Naive thymus-derived CD4-positive, alpha-beta T cell (primary cell): Measurements from ENCODE around the gene MKNK2. TPM values are rescaled to one million over a fixed set of nuclear protein-coding genes. Genes with fewer than 3 reads are reported as not detected.

Experiments used
- ATAC-seq: fragments of 150-1000 bp; cut with Tn5 transposase; 2 replicates; pipeline ENCODE4 v1.10.0; 2021; ENCODE audit warnings: mild to moderate bottlenecking, moderate library complexity
- CTCF ChIA-PET: fragments of 350-600 bp; sonication (Branson Sonifier 250); formaldehyde crosslinking; loops from one replicate; lab custom pipeline; 2021; ENCODE audit warnings: antibody characterized with exemption; lab: Charles Lee
- POLR2A ChIA-PET: fragments of 350-600 bp; sonication (Branson Sonifier 250); formaldehyde crosslinking; loops from one replicate; lab custom pipeline; 2021; ENCODE audit warnings: antibody characterized with exemption, inconsistent platforms; lab: Charles Lee
- DNase-seq, 9 donors: peaks; one replicate each; pipeline versions ENCODE4 v3.0.0 to v3.0.0-alpha.2; 2020 to 2022; ENCODE audit warnings: mixed read lengths in 1 of 9
- H3K27ac ChIP-seq: one replicate; pipeline ENCODE4 v1.7.0; 2013; ENCODE audit warnings: mild to moderate bottlenecking, low read depth, low read length, moderate library complexity
- H3K27me3 ChIP-seq, 2 donors: one replicate each; pipeline ENCODE4 v1.7.0; 2013; ENCODE audit warnings: low read length in 2 of 2, mild to moderate bottlenecking in 2 of 2, moderate library complexity in 2 of 2; ENCODE audit not compliant: control insufficient read depth in 2 of 2, insufficient read depth in 2 of 2
- H3K36me3 ChIP-seq, 3 experiments: 1 replicate in 2 of 3; 2 replicates in 1 of 3; pipeline ENCODE4 v1.7.0; 2013; ENCODE audit warnings: low read length in 3 of 3, mild to moderate bottlenecking in 3 of 3, moderate library complexity in 1 of 3; ENCODE audit not compliant: insufficient read depth in 3 of 3, control insufficient read depth in 2 of 3
- H3K4me1 ChIP-seq, 2 donors: one replicate each; pipeline ENCODE4 v1.7.0; 2013; ENCODE audit warnings: low read length in 2 of 2, mild to moderate bottlenecking in 2 of 2, moderate library complexity in 1 of 2; ENCODE audit not compliant: control insufficient read depth in 2 of 2, insufficient read depth in 2 of 2
- H3K4me3 ChIP-seq: 2 replicates; pipeline ENCODE4 v1.7.0; 2013; ENCODE audit warnings: mild to moderate bottlenecking, low read length
- H3K9me3 ChIP-seq, 3 experiments: 1 replicate in 2 of 3; 2 replicates in 1 of 3; pipeline ENCODE4 v1.7.0; 2013; ENCODE audit warnings: low read length in 3 of 3; ENCODE audit not compliant: control insufficient read depth in 2 of 3
- H3K27ac Mint-ChIP-seq, 9 donors: one replicate each; pipeline ENCODE4 v1.8.0; 2020 to 2022; ENCODE audit warnings: mixed read lengths in 9 of 9, mild to moderate bottlenecking in 8 of 9, moderate library complexity in 5 of 9, inconsistent platforms in 2 of 9
- H3K27me3 Mint-ChIP-seq, 5 donors: one replicate each; pipeline ENCODE4 v1.8.0; 2021 to 2022; ENCODE audit warnings: mixed read lengths in 5 of 5, mild to moderate bottlenecking in 1 of 5
- H3K36me3 Mint-ChIP-seq, 5 donors: one replicate each; pipeline ENCODE4 v1.8.0; 2020 to 2022; ENCODE audit warnings: mixed read lengths in 5 of 5, mild to moderate bottlenecking in 3 of 5, inconsistent platforms in 1 of 5
- H3K4me1 Mint-ChIP-seq, 7 donors: one replicate each; pipeline ENCODE4 v1.8.0; 2020 to 2022; ENCODE audit warnings: mixed read lengths in 7 of 7, mild to moderate bottlenecking in 3 of 7, inconsistent platforms in 1 of 7
- H3K4me3 Mint-ChIP-seq, 10 donors: one replicate each; pipeline ENCODE4 v1.8.0; 2020 to 2022; ENCODE audit warnings: mild to moderate bottlenecking in 10 of 10, mixed read lengths in 10 of 10, moderate library complexity in 6 of 10, inconsistent platforms in 2 of 10
- H3K9me3 Mint-ChIP-seq, 11 donors: one replicate each; pipeline ENCODE4 v1.8.0; 2020 to 2022; ENCODE audit warnings: mixed read lengths in 11 of 11, mild to moderate bottlenecking in 4 of 11, inconsistent platforms in 1 of 11, moderate library complexity in 1 of 11
- intact Hi-C, 2 donors: fragments of 100-400 bp; cut with micrococcal nuclease; formaldehyde crosslinking; loops; one replicate each; pipeline ENCODE4 v1.15.1; 2023
- polyA plus RNA-seq, 2 donors: library from polyadenylated mRNA; unstranded; fragments of 300-500 nt; fragmentation: Illumina TruSeq; gene quantifications; one replicate each; pipeline ENCODE4 v1.2.3, GENCODE V29; 2021
- total RNA-seq, 6 experiments: library from RNA in 5 of 6; stranded (reverse) in 5 of 6; gene quantifications; 1 replicate in 5 of 6; 2 replicates in 1 of 6; pipeline ENCODE4 v1.2.3 and lab custom pipeline; 2021 to 2026

Gene MKNK2
- total and polyA plus RNA-seq, 7 experiments from 2014 or later: 28.8 to 347 (median 200) TPM

- peak overlapping the region; percentile 87 for H3K27ac ChIP-seq
- no peaks in the 10 kb centered on the region for H3K27me3 Mint-ChIP-seq
- H3K27me3 ChIP-seq: no peaks in the 10 kb centered on the region
- ATAC-seq: no peak
- intact Hi-C loops: no loop called here
- peaks cover 0 to 10% (median 0%) of the 10 kb centered on the region in 5 donors for H3K36me3 Mint-ChIP-seq
- POLR2A ChIA-PET: interaction anchor here (1.0 to 2.6 kb wide), 14 partner anchors 8 to 105 kb away, joined by 3 to 21 read pairs (median 5); no protein-coding TSS in a partner anchor
- peaks cover 0 to 64% (median 15%) of the 10 kb centered on the region in 3 experiments for H3K36me3 ChIP-seq
- peak overlapping the region; percentile 98 for H3K4me3 ChIP-seq
- no peaks in the 10 kb centered on the region for H3K9me3 ChIP-seq
- peak overlapping the region in 8 of 9 donors; percentile 38 to 89 (median 74) for H3K27ac Mint-ChIP-seq
- H3K4me3 Mint-ChIP-seq: peak overlapping the region; percentile 40 to 89 (median 84)
- peaks cover 3 to 60% (median 26%) of the 10 kb centered on the region in 7 donors for H3K4me1 Mint-ChIP-seq
- DNase-seq: no peak
- CTCF ChIA-PET: interaction anchor here (1.1 kb wide), 1 partner anchor 13 kb away, joined by 3 read pairs; no protein-coding TSS in a partner anchor
- H3K4me1 ChIP-seq: peaks cover 42 to 62% of the 10 kb centered on the region in 2 donors
- no peaks in the 10 kb centered on the region for H3K9me3 Mint-ChIP-seq
Observed at GRCh38 chr19:2048104-2048958, 2.7 kb downstream of the MKNK2 start.

- no peaks in the 10 kb centered on the region for H3K27me3 Mint-ChIP-seq
- peaks cover 48 to 69% of the 10 kb centered on the region in 2 donors for H3K4me1 ChIP-seq
- peak overlapping the region in 8 of 9 donors; percentile 21 to 82 (median 75) for H3K27ac Mint-ChIP-seq
- DNase-seq (peak in 1 of 9 donors; percentile 28), ATAC-seq (no peak)
- no peaks in the 10 kb centered on the region for H3K9me3 ChIP-seq
- ChIA-PET POLR2A (interaction anchor here (1.2 to 2.6 kb wide), 6 partner anchors 12 to 36 kb away, joined by 3 to 10 read pairs (median 4); no protein-coding TSS in a partner anchor), CTCF (interaction anchor here (0.5 to 1.1 kb wide), 3 partner anchors 13 to 226 kb away, joined by 3 to 4 read pairs (median 3); no protein-coding TSS in a partner anchor)
- H3K4me1 Mint-ChIP-seq: peaks cover 4 to 66% (median 33%) of the 10 kb centered on the region in 7 donors
- peaks cover 0 to 11% (median 0%) of the 10 kb centered on the region in 5 donors for H3K36me3 Mint-ChIP-seq
- intact Hi-C loops: no loop called here
- no peaks in the 10 kb centered on the region for H3K27me3 ChIP-seq
- peaks cover 0 to 71% (median 16%) of the 10 kb centered on the region in 3 experiments for H3K36me3 ChIP-seq
- H3K27ac ChIP-seq: peak overlapping the region; percentile 87
- peak overlapping the region in 8 of 10 donors; percentile 6 to 86 (median 45) for H3K4me3 Mint-ChIP-seq
- no peaks in the 10 kb centered on the region for H3K9me3 Mint-ChIP-seq
- no peak overlapping the region for H3K4me3 ChIP-seq
Observed at GRCh38 chr19:2047449-2048103, 3.5 kb downstream of the MKNK2 start.

- intact Hi-C loops: no loop called here
- peaks cover 46 to 68% of the 10 kb centered on the region in 2 donors for H3K4me1 ChIP-seq
- no peak for DNase-seq
- Mint-ChIP-seq H3K36me3 (peaks cover 0 to 11% (median 0%) of the 10 kb centered on the region in 5 donors), H3K27ac (peak overlapping the region in 4 of 9 donors; percentile 42 to 87 (median 72)), H3K4me3 (peak overlapping the region in 5 of 10 donors; percentile 13 to 86 (median 36)), H3K4me1 (peaks cover 4 to 65% (median 33%) of the 10 kb centered on the region in 7 donors), H3K27me3 (no peaks in the 10 kb centered on the region), H3K9me3 (no peaks in the 10 kb centered on the region)
- H3K4me3 ChIP-seq: no peak overlapping the region
- H3K27ac ChIP-seq: peak overlapping the region; percentile 87
- CTCF ChIA-PET: interaction anchor here (0.5 to 1.1 kb wide), 3 partner anchors 12 to 227 kb away, joined by 3 to 4 read pairs (median 3); no protein-coding TSS in a partner anchor
- H3K9me3 ChIP-seq: no peaks in the 10 kb centered on the region
- H3K36me3 ChIP-seq: peaks cover 0 to 74% (median 19%) of the 10 kb centered on the region in 3 experiments
- H3K27me3 ChIP-seq: no peaks in the 10 kb centered on the region
- POLR2A ChIA-PET: interaction anchor here (0.8 to 2.6 kb wide), 4 partner anchors 12 to 14 kb away, joined by 3 to 10 read pairs (median 4); no protein-coding TSS in a partner anchor
- ATAC-seq: no peak
Observed at GRCh38 chr19:2047076-2047448, 4.0 kb downstream of the MKNK2 start.

GRCh38 chr19:2046046-2046907 is 4.8 kb downstream of the MKNK2 start:
- peaks cover 4 to 61% (median 30%) of the 10 kb centered on the region in 7 donors for H3K4me1 Mint-ChIP-seq
- H3K27ac ChIP-seq: peak overlapping the region; percentile 87
- peak overlapping the region in 3 of 10 donors; percentile 17 to 36 (median 31) for H3K4me3 Mint-ChIP-seq
- peaks cover 0 to 11% (median 0%) of the 10 kb centered on the region in 5 donors for H3K36me3 Mint-ChIP-seq
- H3K27ac Mint-ChIP-seq: peak overlapping the region in 4 of 9 donors; percentile 42 to 87 (median 60)
- no peaks in the 10 kb centered on the region for H3K27me3 ChIP-seq
- peaks cover 0 to 76% (median 19%) of the 10 kb centered on the region in 3 experiments for H3K36me3 ChIP-seq
- no peaks in the 10 kb centered on the region for H3K9me3 Mint-ChIP-seq
- ChIA-PET POLR2A (interaction anchor here (0.7 to 6.5 kb wide), 6 partner anchors 11 to 41 kb away, joined by 3 to 34 read pairs (median 4); no protein-coding TSS in a partner anchor), CTCF (no interaction called here)
- no peaks in the 10 kb centered on the region for H3K9me3 ChIP-seq
- no peak for DNase-seq
- H3K4me1 ChIP-seq: peaks cover 43 to 66% of the 10 kb centered on the region in 2 donors
- intact Hi-C loops: no loop called here
- H3K27me3 Mint-ChIP-seq: no peaks in the 10 kb centered on the region
- no peak overlapping the region for H3K4me3 ChIP-seq
- ATAC-seq: no peak

- no peak for ATAC-seq
- H3K27ac ChIP-seq: peak overlapping the region; percentile 97
- Mint-ChIP-seq H3K27me3 (no peaks in the 10 kb centered on the region), H3K4me3 (peak overlapping the region in 1 of 10 donors; percentile 31), H3K36me3 (peaks cover 0 to 11% (median 0%) of the 10 kb centered on the region in 5 donors), H3K27ac (peak overlapping the region in 3 of 9 donors; percentile 81 to 86 (median 84)), H3K4me1 (peaks cover 4 to 61% (median 30%) of the 10 kb centered on the region in 7 donors), H3K9me3 (no peaks in the 10 kb centered on the region)
- no peaks in the 10 kb centered on the region for H3K27me3 ChIP-seq
- H3K4me3 ChIP-seq: no peak overlapping the region
- ChIA-PET CTCF (no interaction called here), POLR2A (interaction anchor here (0.8 to 6.5 kb wide), 2 partner anchors 13 to 42 kb away, joined by 3 to 34 read pairs; no protein-coding TSS in a partner anchor)
- H3K9me3 ChIP-seq: no peaks in the 10 kb centered on the region
- DNase-seq: no peak
- peaks cover 0 to 83% (median 25%) of the 10 kb centered on the region in 3 experiments for H3K36me3 ChIP-seq
- intact Hi-C loops: no loop called here
- peaks cover 48 to 72% of the 10 kb centered on the region in 2 donors for H3K4me1 ChIP-seq
Observed at GRCh38 chr19:2045501-2046045, 5.5 kb downstream of the MKNK2 start.
